Panc1 (cell line): ENCODE measurements around the gene LIN28B.

Experiments
- CTCF ChIP-seq: fragments of 450-650 bp; IDR thresholded peaks from 2 replicates; pipeline ENCODE4 v1.5.1; 2017; ENCODE audit warnings: mild to moderate bottlenecking
- POLR2AphosphoS5 ChIP-seq: IDR thresholded peaks from 2 replicates; pipeline ENCODE4 v1.6.1; 2012; ENCODE audit warnings: mild to moderate bottlenecking, low read depth, low read length, moderate library complexity
- REST ChIP-seq, 2 experiments: IDR thresholded peaks; 2 replicates each; pipeline ENCODE4 v1.6.1; 2011 to 2012; ENCODE audit warnings: low read depth in 2 of 2, control low read depth in 1 of 2, low read length in 1 of 2, mild to moderate bottlenecking in 1 of 2, moderate library complexity in 1 of 2; ENCODE audit not compliant: insufficient read depth in 1 of 2
- SIN3A ChIP-seq: IDR thresholded peaks from 2 replicates; pipeline ENCODE4 v1.6.1; 2012; ENCODE audit warnings: low read depth, mild to moderate bottlenecking, low read length, moderate library complexity, borderline replicate concordance; ENCODE audit not compliant: insufficient read depth
- TCF7L2 ChIP-seq: IDR thresholded peaks from 2 replicates; pipeline ENCODE4 v1.6.1; 2011; ENCODE audit warnings: mild to moderate bottlenecking, low read depth, low read length, inconsistent platforms

- TF ChIP-seq CTCF (peak; percentile 52), POLR2AphosphoS5 (no peak), SIN3A (no peak), TCF7L2 (0 out of 2 replicates have a peak, but pooled peaks have one; percentile 28), REST (IDR thresholded peaks at IDR 0.05; ENCODE audit: insufficient read depth in 1 of 2, low read depth in 2 of 2, low read length in 1 of 2) (no peak)
These were observed 778 bp upstream of the LIN28B start for GRCh38 chr6:104955927-104956730.
